SH-SY5Y (cell line): ENCODE data around the gene TNIK.

ENCODE experiments used
- GATA2 ChIP-seq: IDR thresholded peaks from 2 replicates; pipeline ENCODE4 v1.6.1; 2011; ENCODE audit warnings: mild to moderate bottlenecking, low read depth, low read length
- GATA3 ChIP-seq: IDR thresholded peaks from 2 replicates; pipeline ENCODE4 v1.6.1; 2011; ENCODE audit warnings: low read depth, mild to moderate bottlenecking, low read length, moderate library complexity

- TF ChIP-seq GATA2 (no peak), GATA3 (no peak)
Observed at GRCh38 chr3:171165983-171166382, 294.2 kb downstream of the TNIK start.
